Epithelial cell of proximal tubule (primary cell): ENCODE data around the gene TAP2. TPM values are rescaled to one million over a fixed set of nuclear protein-coding genes. Genes with fewer than 3 reads are reported as not detected.

Source experiments
- DNase-seq: peaks from one replicate; pipeline ENCODE4 v3.0.0-alpha.2; 2011; ENCODE audit warnings: low read depth
- H3K4me3 ChIP-seq: 2 replicates; pipeline ENCODE4 v1.5.1; 2011; ENCODE audit warnings: low read depth, mild to moderate bottlenecking, low read length
- total RNA-seq: library from RNA; depleted of rRNA; stranded (reverse); fragments of >200 nt; gene quantifications from 2 replicates; pipeline ENCODE4 v1.2.3, GENCODE V29; 2015
- TF ChIP-seq, protein P1 (sequence below): conservative IDR thresholded peaks from 2 replicates; pipeline ENCODE4 v1.5.1; 2012; ENCODE audit warnings: low read depth, mild to moderate bottlenecking, low read length

TAP2 gene
- total RNA-seq, 1 donor from 2014 or later = 23.6 TPM

DNA sequence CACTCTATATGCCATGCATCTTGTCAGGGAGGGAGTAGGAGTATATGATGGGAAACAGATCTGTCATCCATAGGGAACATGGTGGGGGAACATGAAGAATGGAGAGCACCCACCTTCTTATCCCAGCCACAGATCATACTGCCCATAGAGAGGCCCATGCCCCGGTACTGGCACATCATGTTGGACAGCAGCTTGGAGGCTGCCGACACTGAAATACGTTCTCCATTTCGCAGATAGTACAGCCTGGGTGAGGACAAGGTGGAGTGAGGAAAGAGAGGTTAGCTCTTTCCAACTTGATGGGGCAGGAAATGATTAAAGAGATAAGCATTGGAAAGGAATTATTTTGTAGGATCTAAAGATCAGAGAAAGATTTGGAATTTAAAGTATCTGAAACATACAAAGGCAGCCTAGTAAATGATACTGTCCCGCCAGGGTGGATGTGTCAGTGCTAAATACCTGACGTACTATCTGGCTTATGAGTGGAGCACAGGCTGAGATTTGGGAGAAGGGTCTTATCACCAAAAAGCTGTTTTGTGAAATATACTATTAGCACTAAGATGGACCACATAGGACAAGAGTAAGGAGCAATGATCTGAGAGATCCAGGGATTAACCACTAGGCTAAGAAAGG lies 3.6 kb upstream of the TAP2 start:
- TF ChIP-seq, protein P1, sequence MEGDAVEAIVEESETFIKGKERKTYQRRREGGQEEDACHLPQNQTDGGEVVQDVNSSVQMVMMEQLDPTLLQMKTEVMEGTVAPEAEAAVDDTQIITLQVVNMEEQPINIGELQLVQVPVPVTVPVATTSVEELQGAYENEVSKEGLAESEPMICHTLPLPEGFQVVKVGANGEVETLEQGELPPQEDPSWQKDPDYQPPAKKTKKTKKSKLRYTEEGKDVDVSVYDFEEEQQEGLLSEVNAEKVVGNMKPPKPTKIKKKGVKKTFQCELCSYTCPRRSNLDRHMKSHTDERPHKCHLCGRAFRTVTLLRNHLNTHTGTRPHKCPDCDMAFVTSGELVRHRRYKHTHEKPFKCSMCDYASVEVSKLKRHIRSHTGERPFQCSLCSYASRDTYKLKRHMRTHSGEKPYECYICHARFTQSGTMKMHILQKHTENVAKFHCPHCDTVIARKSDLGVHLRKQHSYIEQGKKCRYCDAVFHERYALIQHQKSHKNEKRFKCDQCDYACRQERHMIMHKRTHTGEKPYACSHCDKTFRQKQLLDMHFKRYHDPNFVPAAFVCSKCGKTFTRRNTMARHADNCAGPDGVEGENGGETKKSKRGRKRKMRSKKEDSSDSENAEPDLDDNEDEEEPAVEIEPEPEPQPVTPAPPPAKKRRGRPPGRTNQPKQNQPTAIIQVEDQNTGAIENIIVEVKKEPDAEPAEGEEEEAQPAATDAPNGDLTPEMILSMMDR = no peak
- no peak for DNase-seq
- no peak overlapping the region for H3K4me3 ChIP-seq

DNA sequence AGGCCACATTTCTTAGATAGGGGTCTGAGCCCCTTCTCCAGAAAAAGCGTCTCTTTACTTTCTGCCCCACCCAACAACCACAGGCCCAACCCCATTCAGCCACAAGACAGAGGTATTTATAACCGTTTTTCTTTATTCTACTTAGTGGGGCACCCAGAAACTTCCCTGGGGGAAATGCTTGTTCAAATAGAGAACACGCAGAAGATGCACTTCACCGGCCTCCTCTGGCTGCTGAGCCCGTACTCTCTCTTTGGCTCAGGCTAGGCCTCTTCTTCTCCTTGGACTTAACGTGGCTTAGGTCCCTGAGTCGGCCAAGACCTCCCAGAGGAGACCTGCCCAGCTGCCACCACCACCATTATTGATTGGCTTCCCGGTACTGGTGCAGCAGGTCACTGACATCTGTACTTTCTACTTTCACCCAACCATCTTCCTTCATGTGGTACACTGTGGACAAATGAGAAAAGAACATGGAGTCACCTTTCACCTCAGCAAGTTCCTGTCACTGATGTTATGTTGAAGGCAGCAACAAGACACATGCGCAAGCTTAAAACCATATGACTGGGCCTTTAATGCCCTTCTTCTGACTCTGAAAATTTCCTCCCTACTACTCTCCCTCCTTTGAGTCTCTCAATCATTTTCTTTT lies 2.2 kb upstream of the TAP2 start:
- TF ChIP-seq, protein P1 = no peak
- no peak for DNase-seq
- H3K4me3 ChIP-seq = no peak overlapping the region

DNA sequence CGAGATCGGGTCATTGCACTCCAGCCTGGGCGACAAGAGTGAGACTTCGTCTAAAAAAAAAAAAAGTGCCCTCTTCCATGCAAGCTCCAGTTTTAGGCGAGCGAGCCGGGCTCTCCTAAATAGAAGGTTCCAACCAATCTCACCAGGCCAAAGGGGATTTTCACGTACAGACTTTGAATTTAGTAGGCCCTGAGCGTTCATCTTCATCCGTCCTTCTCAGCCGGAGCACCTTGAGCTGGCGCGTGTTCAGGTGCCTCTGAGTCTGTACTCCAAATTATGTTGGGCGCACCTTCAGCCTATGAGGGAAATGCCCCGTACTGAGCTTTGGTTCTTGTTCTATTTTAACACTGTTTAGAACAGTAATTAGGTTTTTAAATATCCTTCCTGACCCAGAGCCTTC lies 817 bp upstream of the TAP2 start:
- DNase-seq = no peak
- no peak overlapping the region for H3K4me3 ChIP-seq
- TF ChIP-seq, protein P1 = no peak

DNA sequence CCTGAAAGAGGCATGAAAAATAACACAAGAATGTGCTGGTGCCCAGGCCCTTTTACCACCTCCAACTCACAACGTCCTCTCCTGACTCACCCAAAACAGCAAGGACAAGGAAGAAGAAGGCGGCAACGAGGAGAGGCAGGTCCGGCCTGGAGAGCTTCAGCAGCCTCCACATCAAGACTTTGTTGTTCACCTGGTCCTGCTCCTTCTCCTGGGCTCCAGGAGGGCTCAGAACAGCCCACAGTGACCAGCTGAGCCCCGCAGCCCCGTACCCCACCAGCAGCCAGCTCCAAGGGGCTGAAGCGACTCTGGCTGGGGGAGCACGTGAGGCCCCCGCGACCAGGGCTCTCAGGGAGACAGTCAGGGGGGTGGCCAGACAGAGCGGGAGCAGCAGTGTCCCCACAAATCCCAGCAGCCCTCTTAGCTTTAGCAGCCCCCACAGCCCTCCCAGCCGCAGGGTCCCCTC lies 857 bp downstream of the TAP2 start:
- peak overlapping the region; percentile 79 for H3K4me3 ChIP-seq
- DNase-seq = no peak
- TF ChIP-seq, protein P1 = no peak

DNA sequence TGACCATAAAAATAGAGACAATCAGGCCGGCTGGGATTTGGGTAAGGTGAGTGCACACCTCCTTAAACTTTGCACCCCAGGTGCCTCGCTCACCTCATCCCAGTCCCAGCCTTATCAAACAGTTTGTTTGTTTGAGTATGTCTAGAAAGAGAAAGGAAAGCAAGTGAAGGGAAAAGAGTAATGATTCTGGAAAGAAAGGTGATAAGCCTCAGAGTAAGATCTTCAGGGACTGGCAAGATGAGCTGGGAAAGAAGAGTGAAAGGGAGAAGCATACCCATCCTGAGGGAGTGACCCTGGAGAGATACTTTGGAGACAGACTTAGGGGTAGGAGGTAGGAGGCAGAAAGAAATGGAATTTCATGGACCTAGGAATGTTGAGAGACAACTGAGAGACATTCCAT lies 1.7 kb downstream of the TAP2 start:
- DNase-seq = no peak
- TF ChIP-seq, protein P1 = no peak
- no peak overlapping the region for H3K4me3 ChIP-seq

DNA sequence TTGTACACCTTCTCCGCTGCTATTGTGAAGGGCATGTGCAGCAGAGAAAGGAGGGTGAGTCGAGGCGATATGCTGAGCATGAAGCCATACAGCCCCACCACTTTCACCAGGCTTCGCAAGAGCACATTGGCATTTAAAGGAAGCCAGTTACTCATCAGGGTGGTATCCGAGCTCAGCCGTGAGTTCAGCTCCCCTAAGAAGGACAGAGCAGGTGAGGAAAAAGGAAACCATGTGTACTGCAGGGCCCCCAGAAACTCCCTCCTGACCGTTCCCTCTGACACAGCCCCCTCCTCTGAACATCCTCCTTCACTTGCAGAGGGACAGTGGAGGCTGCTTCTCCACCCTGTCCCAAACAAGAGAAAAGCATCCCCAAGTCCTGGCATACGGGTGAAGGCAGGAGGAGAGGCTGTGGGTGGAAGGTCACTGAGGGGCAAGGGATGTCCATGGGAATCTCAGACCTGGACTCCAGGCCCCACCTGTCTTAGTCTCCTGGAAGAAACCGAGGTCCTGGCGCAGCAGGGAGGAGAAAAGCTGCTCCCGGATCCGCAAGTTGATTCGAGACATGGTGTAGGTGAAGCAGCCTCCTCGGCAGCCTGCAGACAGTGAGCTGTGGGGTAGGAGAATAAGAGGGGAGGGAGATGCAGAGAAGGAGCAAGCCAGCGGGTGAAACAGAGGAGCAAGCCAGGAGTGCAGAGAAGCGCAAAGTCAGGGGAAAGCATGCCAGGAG lies 3.2 kb downstream of the TAP2 start:
- DNase-seq = no peak
- TF ChIP-seq, protein P1 = no peak
- no peak overlapping the region for H3K4me3 ChIP-seq
